C4-2B (cell line): ENCODE data around the gene TMOD1.

Experiments
- H3K27ac ChIP-seq: fragments of 450-650 bp; 2 replicates; pipeline ENCODE4 v1.5.1; 2017
- ZFX ChIP-seq: fragments of 450-650 bp; IDR thresholded peaks from 2 replicates; pipeline ENCODE4 v1.6.1; 2017
- TF ChIP-seq, protein P1 (sequence below): fragments of 450-650 bp; conservative IDR thresholded peaks from 2 replicates; pipeline ENCODE4 v1.5.1; 2017; ENCODE audit warnings: mild to moderate bottlenecking

The TMOD1 gene

DNA sequence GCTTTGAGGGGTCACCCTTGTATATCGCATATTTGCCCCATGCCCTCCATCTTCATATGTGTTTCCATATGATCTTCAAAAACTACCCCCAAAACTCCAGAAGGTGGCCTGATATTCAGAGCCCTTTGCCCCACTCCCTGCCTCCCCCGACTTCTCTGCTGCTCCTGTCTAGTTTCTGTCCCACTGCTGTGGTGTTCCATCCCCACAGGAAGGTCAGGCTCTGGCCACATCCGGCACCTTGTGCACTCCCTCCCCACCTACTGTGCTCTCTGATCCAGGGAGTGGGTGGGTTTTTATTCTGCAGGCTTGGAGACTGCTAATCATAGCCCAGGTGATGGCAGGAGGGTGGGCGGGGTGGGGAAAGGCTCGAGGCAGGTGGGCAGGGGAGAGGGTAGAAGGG, 52.4 kb downstream of the TMOD1 start:
- TF ChIP-seq, protein P1, sequence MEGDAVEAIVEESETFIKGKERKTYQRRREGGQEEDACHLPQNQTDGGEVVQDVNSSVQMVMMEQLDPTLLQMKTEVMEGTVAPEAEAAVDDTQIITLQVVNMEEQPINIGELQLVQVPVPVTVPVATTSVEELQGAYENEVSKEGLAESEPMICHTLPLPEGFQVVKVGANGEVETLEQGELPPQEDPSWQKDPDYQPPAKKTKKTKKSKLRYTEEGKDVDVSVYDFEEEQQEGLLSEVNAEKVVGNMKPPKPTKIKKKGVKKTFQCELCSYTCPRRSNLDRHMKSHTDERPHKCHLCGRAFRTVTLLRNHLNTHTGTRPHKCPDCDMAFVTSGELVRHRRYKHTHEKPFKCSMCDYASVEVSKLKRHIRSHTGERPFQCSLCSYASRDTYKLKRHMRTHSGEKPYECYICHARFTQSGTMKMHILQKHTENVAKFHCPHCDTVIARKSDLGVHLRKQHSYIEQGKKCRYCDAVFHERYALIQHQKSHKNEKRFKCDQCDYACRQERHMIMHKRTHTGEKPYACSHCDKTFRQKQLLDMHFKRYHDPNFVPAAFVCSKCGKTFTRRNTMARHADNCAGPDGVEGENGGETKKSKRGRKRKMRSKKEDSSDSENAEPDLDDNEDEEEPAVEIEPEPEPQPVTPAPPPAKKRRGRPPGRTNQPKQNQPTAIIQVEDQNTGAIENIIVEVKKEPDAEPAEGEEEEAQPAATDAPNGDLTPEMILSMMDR, result no peak
- no peak for TF ChIP-seq ZFX
- no peak overlapping the region for H3K27ac ChIP-seq

DNA sequence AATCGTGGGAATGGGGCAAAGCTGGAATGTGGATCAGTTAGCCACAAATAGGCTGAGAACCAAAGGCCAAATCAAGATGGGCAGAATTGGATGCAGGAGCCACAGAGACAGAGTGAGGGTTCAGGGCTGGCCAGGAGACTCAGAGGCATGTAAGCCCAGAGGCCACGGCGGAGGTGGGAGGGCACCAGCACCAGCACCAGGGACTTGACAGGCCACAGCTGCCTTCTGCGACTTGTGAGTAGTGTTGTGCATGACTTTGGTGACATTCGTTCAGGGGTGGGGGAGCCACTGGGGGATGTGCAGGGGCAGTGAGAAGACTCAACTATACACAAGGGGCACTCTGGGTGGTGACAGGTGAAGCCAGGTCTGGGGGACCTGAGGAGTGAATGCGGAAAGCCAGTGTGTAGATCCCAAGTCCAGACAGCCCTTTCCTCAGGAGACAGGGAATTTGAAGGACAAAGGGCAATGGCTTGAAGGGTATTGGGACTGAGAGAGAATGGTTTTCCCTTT, 53.2 kb downstream of the TMOD1 start:
- no peak overlapping the region for H3K27ac ChIP-seq
- TF ChIP-seq ZFX, result no peak
- TF ChIP-seq, protein P1, result no peak

DNA sequence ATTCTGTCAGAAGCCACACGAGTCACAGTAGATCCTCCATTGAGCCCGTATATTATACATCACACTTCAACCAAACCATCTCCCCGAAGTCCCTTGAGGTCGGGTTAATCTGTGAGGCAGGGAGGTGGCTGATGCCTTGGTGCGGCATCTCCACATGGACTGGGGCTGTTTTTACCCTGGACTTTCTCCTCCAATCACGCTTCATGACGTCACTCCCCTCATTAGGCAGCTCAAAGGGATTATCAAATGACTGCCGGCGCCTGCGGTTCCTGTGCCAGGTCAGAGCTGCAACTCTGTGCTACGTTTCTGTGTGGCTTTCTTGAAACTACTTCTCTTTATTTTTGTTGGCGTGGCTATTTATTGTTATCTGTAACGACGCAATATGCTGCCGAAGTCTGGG, 53.7 kb downstream of the TMOD1 start:
- H3K27ac ChIP-seq, result no peak overlapping the region
- TF ChIP-seq, protein P1, result no peak
- TF ChIP-seq ZFX, result no peak

DNA sequence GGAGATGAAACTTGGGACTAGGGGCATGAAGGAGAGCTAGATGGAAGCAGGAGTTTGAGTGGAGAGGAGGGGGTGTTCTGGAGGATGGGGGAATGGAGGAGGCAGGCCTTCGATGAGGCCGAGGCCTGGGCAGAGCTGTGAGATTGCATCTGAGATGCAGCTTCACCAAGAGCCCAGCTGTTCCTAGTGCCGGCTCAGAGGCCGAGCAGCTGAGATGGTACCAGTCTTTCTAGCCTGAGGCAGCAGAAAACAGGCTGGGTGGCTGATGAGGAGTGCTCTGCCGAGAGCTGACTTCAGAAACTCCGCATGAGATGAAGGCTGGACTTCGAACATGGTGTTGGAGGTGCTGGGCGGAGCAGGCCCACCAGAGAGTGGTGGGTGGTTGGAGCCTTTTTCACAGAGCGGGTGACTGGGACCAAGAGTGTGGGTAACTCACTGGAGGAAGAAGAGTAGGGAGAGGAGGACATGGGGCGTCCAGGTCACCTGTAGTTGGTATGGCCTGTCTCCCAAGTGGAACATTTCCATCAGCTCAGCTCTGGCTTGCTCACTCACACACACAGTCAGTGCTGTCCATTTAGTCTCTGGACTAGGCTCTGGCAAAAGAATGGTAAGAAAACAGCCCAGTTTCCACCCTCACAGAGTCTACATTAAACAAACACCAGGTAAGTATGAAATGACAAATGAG, 54.7 kb downstream of the TMOD1 start:
- no peak for TF ChIP-seq ZFX
- TF ChIP-seq, protein P1, result no peak
- peak overlapping the region; percentile 46 for H3K27ac ChIP-seq

DNA sequence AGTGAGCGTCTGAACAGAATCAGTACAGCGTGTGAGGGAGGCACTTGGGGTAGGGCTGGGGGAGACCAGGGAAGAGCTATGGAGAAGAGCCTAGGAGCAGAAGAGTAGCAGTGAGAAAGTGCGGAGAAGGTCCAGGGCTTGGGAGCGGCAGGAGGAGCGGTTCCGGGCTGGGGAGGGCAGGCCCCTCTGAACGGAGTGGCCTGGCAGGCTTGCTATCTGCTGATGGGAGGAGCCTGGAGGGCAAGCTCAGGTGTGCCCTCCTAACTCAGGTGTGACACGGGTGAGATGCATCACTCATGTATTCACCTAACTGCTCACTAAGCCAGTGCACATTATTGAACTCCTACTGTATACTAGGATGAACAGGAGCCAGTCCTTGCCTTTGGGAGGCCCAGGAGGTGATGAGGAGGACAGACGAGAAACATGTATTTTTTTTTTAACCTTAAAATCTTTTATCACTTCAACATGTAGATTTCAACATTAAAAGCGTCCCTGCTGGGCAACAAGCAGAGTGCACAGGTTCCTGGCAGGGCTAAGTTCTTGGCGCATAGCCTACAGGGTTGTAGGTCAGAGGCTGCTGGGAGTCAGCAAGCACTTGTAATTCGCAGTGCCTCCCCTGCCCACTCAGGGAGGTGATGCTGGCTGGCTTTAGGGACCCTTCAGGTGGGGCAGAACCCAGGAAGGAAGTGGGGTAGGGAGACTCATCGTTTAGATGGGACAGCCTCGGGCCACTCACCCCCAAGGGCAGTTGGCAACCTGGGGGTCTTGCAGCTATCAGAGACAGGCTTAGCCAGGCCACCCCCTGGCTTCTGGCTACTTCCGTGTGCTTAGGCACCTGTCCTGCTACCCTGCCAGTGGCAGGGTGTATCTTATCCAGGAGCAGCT, 55.5 kb downstream of the TMOD1 start:
- TF ChIP-seq, protein P1, result no peak
- TF ChIP-seq ZFX, result no peak
- H3K27ac ChIP-seq, result peak overlapping the region; percentile 46

DNA sequence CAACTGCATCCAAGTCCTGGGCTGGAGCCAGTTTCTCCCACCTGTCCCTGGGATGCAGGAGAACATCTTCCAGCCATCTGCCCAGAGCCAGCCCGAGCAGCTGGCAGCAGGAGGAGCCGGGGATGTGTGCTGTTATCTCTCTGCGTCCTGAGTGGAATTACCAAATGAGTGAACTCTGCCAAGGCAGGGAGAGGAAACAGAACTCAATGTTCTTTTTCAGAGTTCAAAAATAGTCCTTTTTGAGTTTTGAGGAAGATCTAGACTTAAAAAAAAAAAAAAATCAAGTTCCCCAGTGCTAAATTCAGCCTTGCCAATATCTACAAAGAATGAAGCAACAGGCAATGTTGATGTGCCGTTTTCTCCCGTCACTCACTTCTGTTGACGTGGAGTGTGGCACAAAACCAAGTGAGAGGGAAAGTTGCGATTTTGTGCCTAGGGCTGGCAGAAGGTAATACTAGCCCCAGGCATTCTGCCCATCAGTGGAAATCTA, 56.2 kb downstream of the TMOD1 start:
- TF ChIP-seq, protein P1, result no peak
- TF ChIP-seq ZFX, result no peak
- H3K27ac ChIP-seq, result peak overlapping the region; percentile 46

DNA sequence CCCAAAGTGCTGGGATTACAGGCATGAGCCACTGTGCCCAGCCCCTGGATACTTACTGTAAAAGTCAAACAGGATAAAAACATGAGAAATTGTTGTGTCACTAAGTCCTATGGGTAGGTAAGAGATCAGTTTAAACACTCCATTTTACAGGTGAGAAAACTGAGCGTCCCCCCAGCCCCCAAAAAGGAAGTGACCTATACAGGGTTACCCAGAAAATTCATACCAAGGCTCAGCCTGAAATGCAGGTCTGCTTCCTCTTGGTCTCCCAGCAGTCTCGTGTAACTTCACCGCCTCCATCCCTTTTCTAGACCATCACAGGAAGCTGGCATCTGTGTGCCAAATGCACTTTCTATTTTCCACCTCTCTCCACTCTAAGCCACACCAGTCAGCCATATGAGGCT, 57.2 kb downstream of the TMOD1 start:
- TF ChIP-seq, protein P1, result no peak
- TF ChIP-seq ZFX, result no peak
- peak overlapping the region; percentile 46 for H3K27ac ChIP-seq
